Occipital lobe (tissue), 2 donors: ENCODE data around the gene IFNG. TPM values are rescaled to one million over a fixed set of nuclear protein-coding genes. Genes with fewer than 3 reads are reported as not detected.

Source experiments
- DNase-seq: peaks from one replicate; lab custom pipeline; 2025; lab: John Stamatoyannopoulos, UW
- total RNA-seq: library from RNA; depleted of rRNA; stranded (reverse); fragments of >200 nt; gene quantifications from one replicate; pipeline ENCODE4 v1.2.3, GENCODE V29; 2014

IFNG gene
- total RNA-seq, 1 donor from 2014 or later: not detected

GRCh38 chr12:68115281-68115680 is 44.3 kb downstream of the IFNG start:
- DNase-seq: no peak

- no peak for DNase-seq
Observed at GRCh38 chr12:68114606-68115005, 44.9 kb downstream of the IFNG start.

- DNase-seq: no peak
Observed at GRCh38 chr12:68113644-68114043, 45.9 kb downstream of the IFNG start.

- no peak for DNase-seq
Observed at GRCh38 chr12:68111995-68112394, 47.5 kb downstream of the IFNG start.

- no peak for DNase-seq
Observed at GRCh38 chr12:68109444-68110217, 49.9 kb downstream of the IFNG start.

GRCh38 chr12:68109001-68109400 is 50.5 kb downstream of the IFNG start:
- DNase-seq: no peak

- DNase-seq: no peak
Observed at GRCh38 chr12:68106660-68107059, 52.9 kb downstream of the IFNG start.

- DNase-seq: no peak
Observed at GRCh38 chr12:68106160-68106559, 53.4 kb downstream of the IFNG start.

Other genes starting within 250 kb of the IFNG start
- not detected for gene IFNG-AS1, start 170.3 kb downstream of the IFNG start, total RNA-seq
- not detected for gene IL26, start 66.1 kb upstream of the IFNG start, total RNA-seq
- not detected for gene IL22, start 93.9 kb upstream of the IFNG start, total RNA-seq
- 29.8 TPM for gene MDM1, start 172.6 kb upstream of the IFNG start, total RNA-seq